Breast epithelium (tissue), 3 donors: ENCODE results near the gene NSRP1.

Experiments
- CTCF ChIP-seq, 3 donors: fragments of 450-650 bp; IDR thresholded peaks; one replicate each; pipeline ENCODE4 v1.5.1; 2016 to 2017; ENCODE audit warnings: antibody characterized with exemption in 3 of 3, mild to moderate bottlenecking in 3 of 3, moderate library complexity in 3 of 3
- POLR2A ChIP-seq: fragments of 450-650 bp; IDR thresholded peaks from one replicate; pipeline ENCODE4 v1.6.1; 2016; ENCODE audit warnings: antibody characterized with exemption, mild to moderate bottlenecking, moderate library complexity

- TF ChIP-seq CTCF (IDR thresholded peaks at IDR 0.05) (no peak), POLR2A (no peak)
These were observed 42.4 kb downstream of the NSRP1 start for GRCh38 chr17:30158896-30159625.
